Sigmoid colon (tissue), 4 donors: Measurements from ENCODE around the gene CD44.
"Not testable (repeated sequence)": the region's sequence is repeated elsewhere in the genome, so short reads cannot be mapped to it uniquely, and the experiment has no call there.

Experiments used
- EP300 ChIP-seq, 4 donors: sonication (generic); formaldehyde crosslinking; IDR thresholded peaks; one replicate each; pipeline ENCODE4 v1.6.1; 2017; ENCODE audit warnings: antibody characterized with exemption in 4 of 4
- POLR2A ChIP-seq, 2 donors: fragments of 450-650 bp; IDR thresholded peaks; one replicate each; pipeline ENCODE4 v1.6.1; 2016; ENCODE audit warnings: antibody characterized with exemption in 2 of 2, mild to moderate bottlenecking in 2 of 2, moderate library complexity in 2 of 2
- POLR2AphosphoS5 ChIP-seq, 4 donors: sonication (generic); formaldehyde crosslinking; IDR thresholded peaks; one replicate each; pipeline ENCODE4 v1.6.1; 2017; ENCODE audit warnings: antibody characterized with exemption in 4 of 4
- TF ChIP-seq, protein P1 (sequence below), 4 experiments: fragments of 450-650 bp in 3 of 4; fragments of 200-600 bp in 1 of 4; IDR thresholded peaks; one replicate each; pipeline ENCODE4 v1.5.1; 2016 to 2019; ENCODE audit warnings: antibody characterized with exemption in 4 of 4, mild to moderate bottlenecking in 3 of 4, moderate library complexity in 2 of 4

- TF ChIP-seq, protein P1, sequence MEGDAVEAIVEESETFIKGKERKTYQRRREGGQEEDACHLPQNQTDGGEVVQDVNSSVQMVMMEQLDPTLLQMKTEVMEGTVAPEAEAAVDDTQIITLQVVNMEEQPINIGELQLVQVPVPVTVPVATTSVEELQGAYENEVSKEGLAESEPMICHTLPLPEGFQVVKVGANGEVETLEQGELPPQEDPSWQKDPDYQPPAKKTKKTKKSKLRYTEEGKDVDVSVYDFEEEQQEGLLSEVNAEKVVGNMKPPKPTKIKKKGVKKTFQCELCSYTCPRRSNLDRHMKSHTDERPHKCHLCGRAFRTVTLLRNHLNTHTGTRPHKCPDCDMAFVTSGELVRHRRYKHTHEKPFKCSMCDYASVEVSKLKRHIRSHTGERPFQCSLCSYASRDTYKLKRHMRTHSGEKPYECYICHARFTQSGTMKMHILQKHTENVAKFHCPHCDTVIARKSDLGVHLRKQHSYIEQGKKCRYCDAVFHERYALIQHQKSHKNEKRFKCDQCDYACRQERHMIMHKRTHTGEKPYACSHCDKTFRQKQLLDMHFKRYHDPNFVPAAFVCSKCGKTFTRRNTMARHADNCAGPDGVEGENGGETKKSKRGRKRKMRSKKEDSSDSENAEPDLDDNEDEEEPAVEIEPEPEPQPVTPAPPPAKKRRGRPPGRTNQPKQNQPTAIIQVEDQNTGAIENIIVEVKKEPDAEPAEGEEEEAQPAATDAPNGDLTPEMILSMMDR (IDR thresholded peaks at IDR 0.05): not testable (repeated sequence)
- TF ChIP-seq POLR2A, EP300, POLR2AphosphoS5 (IDR thresholded peaks at IDR 0.05): not testable (repeated sequence)
These were observed 87.8 kb downstream of the CD44 start for GRCh38 chr11:35226756-35227155.
